PC-3 (cell line): ENCODE data around the gene SEPTIN5. TPM values are rescaled to one million over a fixed set of nuclear protein-coding genes. Genes with fewer than 3 reads are reported as not detected.

Experiments used
- ATAC-seq: fragments of 200-7000 bp; cut with Tn5 transposase; 2 replicates; pipeline ENCODE4 v1.9.1; 2020; ENCODE audit warnings: mild to moderate bottlenecking, moderate library complexity
- BruUV-seq: library from RNA; stranded (reverse); fragments of 400-500 nt; replicated peaks from 2 replicates; lab custom pipeline; 2021; lab: Mats Ljungman, UMichigan
- CTCF ChIA-PET: fragments of 300-600 bp; sonication (Branson Sonifier 250); formaldehyde crosslinking; loops from one replicate; lab custom pipeline; 2022; ENCODE audit warnings: antibody characterized with exemption; lab: Charles Lee
- POLR2A ChIA-PET: fragments of 300-600 bp; sonication (Branson Sonifier 250); formaldehyde crosslinking; loops from one replicate; lab custom pipeline; 2022; ENCODE audit warnings: antibody characterized with exemption; ENCODE audit not compliant: unreplicated experiment; lab: Charles Lee
- DNase-seq: peaks from one replicate; pipeline ENCODE4 v3.0.0-alpha.2; 2015
- H2AFZ ChIP-seq: fragments of 300-600 bp; sonication (generic); 2 replicates; pipeline ENCODE4 v1.6.0; 2016; ENCODE audit warnings: antibody characterized with exemption, low read length
- H3F3A ChIP-seq: fragments of 300-600 bp; sonication (generic); one replicate; pipeline ENCODE4 v1.6.0; 2017; ENCODE audit warnings: antibody characterized with exemption, low read length, control low read depth, mild to moderate bottlenecking; ENCODE audit not compliant: unreplicated experiment
- H3K27ac ChIP-seq: fragments of 300-600 bp; sonication (generic); 2 replicates; pipeline ENCODE4 v1.5.1; 2016; ENCODE audit warnings: mild to moderate bottlenecking, low read length
- H3K27me3 ChIP-seq: fragments of 300-600 bp; sonication (generic); 2 replicates; pipeline ENCODE4 v1.6.1; 2016; ENCODE audit warnings: low read length, mixed read lengths
- H3K36me3 ChIP-seq: fragments of 300-600 bp; sonication (generic); 2 replicates; pipeline ENCODE4 v1.6.1; 2016; ENCODE audit warnings: low read depth, mixed run types, low read length, mixed read lengths
- H3K4me1 ChIP-seq: fragments of 300-600 bp; sonication (generic); 2 replicates; pipeline ENCODE4 v1.5.1; 2016; ENCODE audit warnings: low read length; ENCODE audit not compliant: insufficient read depth
- H3K4me2 ChIP-seq: fragments of 300-600 bp; sonication (generic); 2 replicates; pipeline ENCODE4 v1.6.0; 2016; ENCODE audit warnings: low read length
- H3K4me3 ChIP-seq: fragments of 300-600 bp; sonication (generic); 2 replicates; pipeline ENCODE4 v1.5.1; 2016; ENCODE audit warnings: mild to moderate bottlenecking, low read length, mixed read lengths
- H3K79me2 ChIP-seq: fragments of 300-600 bp; sonication (generic); 2 replicates; pipeline ENCODE4 v1.6.1; 2017; ENCODE audit warnings: low read length, mixed read lengths
- H3K9ac ChIP-seq: fragments of 300-600 bp; sonication (generic); 2 replicates; pipeline ENCODE4 v1.6.0; 2016; ENCODE audit warnings: mild to moderate bottlenecking, low read length
- H3K9me2 ChIP-seq: fragments of 300-600 bp; sonication (generic); replicated peaks from 2 replicates; pipeline ENCODE4 v1.6.1; 2016; ENCODE audit warnings: mixed run types, low read length, mixed read lengths
- H3K9me3 ChIP-seq: fragments of 300-600 bp; sonication (generic); 2 replicates; pipeline ENCODE4 v1.6.1; 2016; ENCODE audit warnings: low read length, mixed read lengths
- H4K20me1 ChIP-seq: fragments of 300-600 bp; sonication (generic); 2 replicates; pipeline ENCODE4 v1.6.1; 2016; ENCODE audit warnings: low read length, mixed read lengths
- EZH2 ChIP-seq: fragments of 300-600 bp; sonication (generic); IDR thresholded peaks from one replicate; pipeline ENCODE4 v1.6.1; 2017; ENCODE audit warnings: antibody characterized with exemption, mild to moderate bottlenecking, low read length; ENCODE audit not compliant: unreplicated experiment
- EZH2phosphoT487 ChIP-seq: fragments of 300-600 bp; sonication (generic); IDR thresholded peaks from 2 replicates; pipeline ENCODE4 v1.6.1; 2018; ENCODE audit warnings: mild to moderate bottlenecking, antibody characterized with exemption, low read length, borderline replicate concordance
- intact Hi-C: fragments of 100-400 bp; cut with micrococcal nuclease; formaldehyde crosslinking; loops from 2 replicates; pipeline ENCODE4 v1.9.0; 2023
- total RNA-seq: library from RNA; depleted of rRNA; stranded (reverse); fragments of >200 nt; gene quantifications from 2 replicates; pipeline ENCODE4 v1.2.3, GENCODE V29; 2014
- TF ChIP-seq, protein P1 (sequence below): fragments of 300-600 bp; sonication (generic); conservative IDR thresholded peaks from 2 replicates; pipeline ENCODE4 v1.5.1; 2017; ENCODE audit warnings: antibody characterized with exemption, low read depth, mild to moderate bottlenecking, low read length

Gene SEPTIN5
- total RNA-seq, 1 experiment from 2014 or later, result 27.5 TPM

DNA sequence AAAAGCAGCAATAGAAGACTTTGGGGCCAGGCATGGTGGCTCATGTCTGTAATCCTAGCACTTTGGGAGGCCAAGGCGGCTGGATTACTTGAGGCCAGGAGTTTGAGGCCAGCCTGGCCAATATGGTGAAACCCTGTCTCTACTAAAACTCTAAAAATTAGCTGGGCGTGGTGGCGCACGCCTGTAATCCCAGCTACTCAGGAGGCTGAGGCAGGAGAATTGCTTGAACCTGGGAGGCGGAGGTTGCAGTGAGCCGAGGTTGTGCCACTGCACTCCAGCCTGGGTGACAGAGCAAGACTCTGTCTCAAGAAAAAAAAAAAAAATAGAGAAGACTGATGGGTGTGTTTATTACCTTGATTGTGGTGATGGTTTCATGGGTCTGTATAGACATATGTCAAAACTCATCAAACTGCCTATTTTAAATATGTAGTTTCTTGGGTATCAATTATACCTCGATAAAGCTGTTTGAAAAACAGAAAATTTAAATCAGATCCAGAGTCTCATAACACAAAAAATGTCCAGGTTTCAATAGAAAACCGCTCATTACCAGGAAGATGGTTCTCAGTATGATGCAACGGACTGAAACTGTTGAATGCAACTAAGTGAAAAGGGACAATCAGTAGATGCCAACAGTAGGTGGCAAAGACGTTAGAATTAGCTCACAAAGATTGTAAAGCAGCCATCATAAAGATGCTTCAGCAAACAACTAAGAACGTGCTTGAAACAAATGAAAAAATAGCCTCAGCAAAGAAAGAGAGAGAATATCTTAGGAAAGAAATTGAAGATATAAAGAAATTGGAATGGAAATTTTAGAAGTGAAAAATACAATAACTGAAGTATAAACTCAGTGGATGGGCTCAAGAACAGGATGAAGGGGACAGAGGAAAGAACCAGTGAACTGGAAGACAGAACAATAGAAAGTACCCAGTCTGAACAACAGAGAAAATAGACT, 33.1 kb upstream of the SEPTIN5 start:
- no peak for DNase-seq
- Histone ChIP-seq H3K9me2 (no peaks in the 10 kb centered on the region), H3K27ac (no peak overlapping the region), H3K9ac (no peak overlapping the region), H3K4me1 (no peaks in the 10 kb centered on the region), H3K36me3 (no peaks in the 10 kb centered on the region), H3K4me3 (no peak overlapping the region), H3F3A (no peaks in the 10 kb centered on the region), H3K27me3 (no peaks in the 10 kb centered on the region), H2AFZ (no peak overlapping the region), H4K20me1 (no peaks in the 10 kb centered on the region), H3K4me2 (no peak overlapping the region), H3K9me3 (no peaks in the 10 kb centered on the region), H3K79me2 (no peaks in the 10 kb centered on the region)
- intact Hi-C loops, result no loop called here
- ChIA-PET POLR2A (no interaction called here), CTCF (interaction anchor here (0.7 kb wide), 1 partner anchor 398 kb away, joined by 3 read pairs; no protein-coding TSS in a partner anchor)
- TF ChIP-seq, protein P1, sequence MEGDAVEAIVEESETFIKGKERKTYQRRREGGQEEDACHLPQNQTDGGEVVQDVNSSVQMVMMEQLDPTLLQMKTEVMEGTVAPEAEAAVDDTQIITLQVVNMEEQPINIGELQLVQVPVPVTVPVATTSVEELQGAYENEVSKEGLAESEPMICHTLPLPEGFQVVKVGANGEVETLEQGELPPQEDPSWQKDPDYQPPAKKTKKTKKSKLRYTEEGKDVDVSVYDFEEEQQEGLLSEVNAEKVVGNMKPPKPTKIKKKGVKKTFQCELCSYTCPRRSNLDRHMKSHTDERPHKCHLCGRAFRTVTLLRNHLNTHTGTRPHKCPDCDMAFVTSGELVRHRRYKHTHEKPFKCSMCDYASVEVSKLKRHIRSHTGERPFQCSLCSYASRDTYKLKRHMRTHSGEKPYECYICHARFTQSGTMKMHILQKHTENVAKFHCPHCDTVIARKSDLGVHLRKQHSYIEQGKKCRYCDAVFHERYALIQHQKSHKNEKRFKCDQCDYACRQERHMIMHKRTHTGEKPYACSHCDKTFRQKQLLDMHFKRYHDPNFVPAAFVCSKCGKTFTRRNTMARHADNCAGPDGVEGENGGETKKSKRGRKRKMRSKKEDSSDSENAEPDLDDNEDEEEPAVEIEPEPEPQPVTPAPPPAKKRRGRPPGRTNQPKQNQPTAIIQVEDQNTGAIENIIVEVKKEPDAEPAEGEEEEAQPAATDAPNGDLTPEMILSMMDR, result no peak
- no peak for TF ChIP-seq EZH2
- no peak for TF ChIP-seq EZH2phosphoT487
- ATAC-seq, result no peak
- no TSS peak for BruUV-seq

DNA sequence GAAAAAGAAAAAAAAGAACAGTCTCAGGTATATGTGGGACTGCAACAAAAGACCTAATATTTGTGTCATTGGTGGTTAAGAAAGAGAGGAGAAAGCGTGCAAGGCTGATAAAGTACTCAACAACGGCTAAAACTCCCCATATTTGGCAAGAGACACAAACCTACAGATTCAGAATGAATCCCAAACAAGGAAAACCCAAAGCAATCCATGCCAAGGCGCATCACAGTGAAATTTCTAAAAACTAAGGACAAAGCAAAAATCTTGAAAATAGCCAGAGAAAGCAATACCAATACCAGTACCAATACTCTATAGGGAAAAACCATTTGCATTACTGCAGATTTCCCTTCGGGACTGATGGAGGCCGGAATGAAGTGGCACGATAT, 32.4 kb upstream of the SEPTIN5 start:
- no peaks in the 10 kb centered on the region for H3K79me2 ChIP-seq
- ATAC-seq (no peak), DNase-seq (no peak)
- CTCF ChIA-PET, result no interaction called here
- no peaks in the 10 kb centered on the region for H3K9me2 ChIP-seq
- TF ChIP-seq EZH2, result no peak
- no peak for TF ChIP-seq EZH2phosphoT487
- TF ChIP-seq, protein P1, result no peak
- POLR2A ChIA-PET, result no interaction called here
- no peaks in the 10 kb centered on the region for H4K20me1 ChIP-seq
- intact Hi-C loops, result no loop called here
- H3F3A ChIP-seq, result no peaks in the 10 kb centered on the region
- H3K9me3 ChIP-seq, result no peaks in the 10 kb centered on the region
- H3K4me1 ChIP-seq, result no peaks in the 10 kb centered on the region
- H3K4me3 ChIP-seq, result no peak overlapping the region
- H3K27ac ChIP-seq, result no peak overlapping the region
- H3K4me2 ChIP-seq, result no peak overlapping the region
- BruUV-seq, result no TSS peak
- H3K9ac ChIP-seq, result no peak overlapping the region
- H2AFZ ChIP-seq, result no peak overlapping the region
- H3K36me3 ChIP-seq, result no peaks in the 10 kb centered on the region
- H3K27me3 ChIP-seq, result no peaks in the 10 kb centered on the region

DNA sequence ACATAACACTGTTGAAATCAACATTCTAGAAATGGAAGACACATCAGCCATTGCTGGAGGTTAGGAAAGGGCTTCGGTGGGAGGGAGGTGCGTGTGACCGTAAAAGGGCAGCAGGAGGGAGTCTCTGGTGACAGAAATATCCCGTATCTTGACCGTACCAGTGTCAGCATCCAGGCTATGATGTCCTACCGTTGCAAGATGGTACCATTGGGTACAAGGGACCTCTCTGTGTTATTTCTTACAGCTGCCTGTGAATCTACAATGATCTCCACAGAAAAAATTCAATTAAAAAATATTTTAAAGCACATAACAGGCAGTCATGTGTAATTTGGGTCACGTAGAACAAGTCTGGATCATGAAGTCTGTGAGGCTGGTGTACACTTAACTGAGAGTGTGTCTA, 27.4 kb upstream of the SEPTIN5 start:
- no peaks in the 10 kb centered on the region for H3K36me3 ChIP-seq
- CTCF ChIA-PET, result no interaction called here

More for the DNA sequence above, 27.4 kb upstream of the SEPTIN5 start:
- Histone ChIP-seq H3K9ac (no peak overlapping the region), H3K4me2 (no peak overlapping the region), H4K20me1 (no peaks in the 10 kb centered on the region), H3K9me3 (no peaks in the 10 kb centered on the region), H3K27ac (no peak overlapping the region), H3K9me2 (no peaks in the 10 kb centered on the region), H2AFZ (no peak overlapping the region), H3K4me1 (peaks cover 6% of the 10 kb centered on the region), H3K4me3 (no peak overlapping the region), H3K27me3 (no peaks in the 10 kb centered on the region), H3F3A (no peaks in the 10 kb centered on the region), H3K79me2 (no peaks in the 10 kb centered on the region)
- ATAC-seq (no peak), DNase-seq (no peak)
- intact Hi-C loops, result no loop called here
- BruUV-seq, result no TSS peak
- TF ChIP-seq, protein P1, result no peak
- TF ChIP-seq EZH2, result no peak
- TF ChIP-seq EZH2phosphoT487, result no peak
- POLR2A ChIA-PET, result no interaction called here
